ENCODE measurements around the gene STK32B.

Gene STK32B

GRCh38 chr4:5489260-5489659, 438.0 kb downstream of the STK32B start:
- peaks cover 5% of the 10 kb centered on the region for H3K36me3 Mint-ChIP-seq (ENCODE audit: low read depth)
- no peaks in the 10 kb centered on the region for H3K4me1 Mint-ChIP-seq
- TF ChIP-seq, protein P1, sequence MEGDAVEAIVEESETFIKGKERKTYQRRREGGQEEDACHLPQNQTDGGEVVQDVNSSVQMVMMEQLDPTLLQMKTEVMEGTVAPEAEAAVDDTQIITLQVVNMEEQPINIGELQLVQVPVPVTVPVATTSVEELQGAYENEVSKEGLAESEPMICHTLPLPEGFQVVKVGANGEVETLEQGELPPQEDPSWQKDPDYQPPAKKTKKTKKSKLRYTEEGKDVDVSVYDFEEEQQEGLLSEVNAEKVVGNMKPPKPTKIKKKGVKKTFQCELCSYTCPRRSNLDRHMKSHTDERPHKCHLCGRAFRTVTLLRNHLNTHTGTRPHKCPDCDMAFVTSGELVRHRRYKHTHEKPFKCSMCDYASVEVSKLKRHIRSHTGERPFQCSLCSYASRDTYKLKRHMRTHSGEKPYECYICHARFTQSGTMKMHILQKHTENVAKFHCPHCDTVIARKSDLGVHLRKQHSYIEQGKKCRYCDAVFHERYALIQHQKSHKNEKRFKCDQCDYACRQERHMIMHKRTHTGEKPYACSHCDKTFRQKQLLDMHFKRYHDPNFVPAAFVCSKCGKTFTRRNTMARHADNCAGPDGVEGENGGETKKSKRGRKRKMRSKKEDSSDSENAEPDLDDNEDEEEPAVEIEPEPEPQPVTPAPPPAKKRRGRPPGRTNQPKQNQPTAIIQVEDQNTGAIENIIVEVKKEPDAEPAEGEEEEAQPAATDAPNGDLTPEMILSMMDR (IDR thresholded peaks at IDR 0.05), result no peak
- no peak overlapping the region for H3K27ac Mint-ChIP-seq
- no peak for DNase-seq
- peaks cover 64% of the 10 kb centered on the region for H3K9me3 Mint-ChIP-seq
- no peak overlapping the region for H3K4me3 Mint-ChIP-seq
- no peaks in the 10 kb centered on the region for H3K27me3 Mint-ChIP-seq (ENCODE audit: low read depth, poor library complexity)

- H3K36me3 Mint-ChIP-seq (ENCODE audit: low read depth), result peaks cover 23% of the 10 kb centered on the region
- no peaks in the 10 kb centered on the region for H3K4me1 Mint-ChIP-seq
- no peak overlapping the region for H3K4me3 Mint-ChIP-seq
- H3K27ac Mint-ChIP-seq, result no peak overlapping the region
- TF ChIP-seq, protein P1 (IDR thresholded peaks at IDR 0.05), result no peak
- no peak for DNase-seq
- peaks cover 4% of the 10 kb centered on the region for H3K27me3 Mint-ChIP-seq (ENCODE audit: low read depth, poor library complexity)
- peaks cover 26% of the 10 kb centered on the region for H3K9me3 Mint-ChIP-seq
These were observed 446.2 kb downstream of the STK32B start for GRCh38 chr4:5497489-5497888.

GRCh38 chr4:5500165-5500564, 448.9 kb downstream of the STK32B start:
- no peaks in the 10 kb centered on the region for H3K4me1 Mint-ChIP-seq
- peaks cover 15% of the 10 kb centered on the region for H3K36me3 Mint-ChIP-seq (ENCODE audit: low read depth)
- no peak overlapping the region for H3K4me3 Mint-ChIP-seq
- TF ChIP-seq, protein P1 (IDR thresholded peaks at IDR 0.05), result no peak
- no peak for DNase-seq
- H3K27ac Mint-ChIP-seq, result no peak overlapping the region
- peaks cover 9% of the 10 kb centered on the region for H3K27me3 Mint-ChIP-seq (ENCODE audit: low read depth, poor library complexity)
- H3K9me3 Mint-ChIP-seq, result peaks cover 9% of the 10 kb centered on the region

GRCh38 chr4:5503336-5503936, 452.2 kb downstream of the STK32B start:
- H3K27me3 Mint-ChIP-seq (ENCODE audit: low read depth, poor library complexity), result peaks cover 9% of the 10 kb centered on the region
- H3K9me3 Mint-ChIP-seq, result peaks cover 3% of the 10 kb centered on the region
- H3K4me1 Mint-ChIP-seq, result no peaks in the 10 kb centered on the region
- no peaks in the 10 kb centered on the region for H3K36me3 Mint-ChIP-seq (ENCODE audit: low read depth)
- H3K4me3 Mint-ChIP-seq, result no peak overlapping the region
- TF ChIP-seq, protein P1 (IDR thresholded peaks at IDR 0.05), result no peak
- no peak overlapping the region for H3K27ac Mint-ChIP-seq
- DNase-seq, result no peak

- TF ChIP-seq, protein P1 (IDR thresholded peaks at IDR 0.05), result no peak
- Mint-ChIP-seq H3K9me3 (peaks cover 6% of the 10 kb centered on the region), H3K36me3 (ENCODE audit: low read depth) (no peaks in the 10 kb centered on the region), H3K4me1 (no peaks in the 10 kb centered on the region), H3K4me3 (no peak overlapping the region), H3K27me3 (ENCODE audit: low read depth, poor library complexity) (peaks cover 9% of the 10 kb centered on the region), H3K27ac (no peak overlapping the region)
- no peak for DNase-seq
These were observed 453.2 kb downstream of the STK32B start for GRCh38 chr4:5504486-5504885.

DNA sequence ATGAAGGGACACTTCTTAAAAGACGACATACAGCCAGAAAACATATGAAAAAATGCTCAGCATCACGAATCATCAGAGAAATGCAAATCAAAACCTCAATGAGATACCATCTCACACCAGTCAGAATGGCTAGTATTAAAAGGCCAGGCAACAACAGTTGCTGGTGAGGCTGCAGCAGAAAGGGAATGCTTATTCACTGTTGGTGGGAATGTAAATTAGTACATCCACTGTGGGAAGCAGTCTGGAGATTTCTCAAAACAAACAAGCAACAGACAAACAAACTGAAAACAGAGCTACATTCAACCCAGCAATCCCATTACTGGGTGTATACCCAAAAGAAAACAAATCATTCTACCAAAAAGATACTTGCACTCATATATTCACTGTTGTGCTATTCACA, 459.2 kb downstream of the STK32B start:
- Mint-ChIP-seq H3K9me3 (peaks cover 35% of the 10 kb centered on the region), H3K36me3 (ENCODE audit: low read depth) (no peaks in the 10 kb centered on the region), H3K27ac (no peak overlapping the region), H3K4me3 (no peak overlapping the region), H3K4me1 (no peaks in the 10 kb centered on the region), H3K27me3 (ENCODE audit: low read depth, poor library complexity) (peaks cover 3% of the 10 kb centered on the region)
- no peak for DNase-seq
- TF ChIP-seq, protein P1 (IDR thresholded peaks at IDR 0.05), result no peak

All from nephron progenitor cell (in vitro differentiated cells).